HG02588 (cell line): ENCODE results near the gene MYOM3.

Source experiments
- ATAC-seq: cut with Tn5 transposase; IDR thresholded peaks from one replicate; pipeline ENCODE4 v1.9.1; 2021; ENCODE audit warnings: mild to moderate bottlenecking, moderate library complexity; ENCODE audit not compliant: unreplicated experiment

MYOM3 gene

DNA sequence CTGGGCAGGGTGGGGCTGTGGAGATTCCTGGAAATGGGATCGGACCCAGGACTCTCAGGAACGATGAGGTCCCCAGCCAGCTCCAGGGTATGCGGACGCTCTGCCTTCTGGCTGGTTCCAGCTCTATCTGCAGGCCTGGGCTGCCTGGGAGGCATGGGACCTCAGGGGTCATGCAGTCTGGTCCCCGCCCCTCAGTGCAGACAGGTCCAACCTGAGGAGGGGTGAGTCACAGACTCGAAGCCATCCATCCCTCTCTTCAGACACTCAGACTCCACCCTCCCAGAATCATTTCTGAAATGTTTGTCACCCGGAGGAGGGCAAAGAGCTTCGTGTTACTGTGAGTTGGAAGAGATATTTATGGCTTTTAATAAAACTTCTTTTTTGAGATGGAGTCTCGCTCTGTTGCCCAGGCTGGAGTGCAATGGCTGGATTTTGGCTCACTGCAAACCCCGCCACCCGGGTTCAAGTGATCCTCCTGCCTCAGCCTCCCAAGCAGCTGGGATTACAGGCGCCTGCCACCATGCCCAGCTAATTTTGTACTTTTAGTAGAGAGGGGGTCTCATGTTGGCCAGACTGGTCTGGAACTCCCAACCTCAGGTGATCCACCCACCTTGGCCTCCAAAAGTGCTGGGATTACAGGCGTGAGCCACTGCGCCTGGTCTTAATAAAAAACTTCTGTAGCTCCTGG lies 5.9 kb upstream of the MYOM3 start:
- ATAC-seq: no peak

DNA sequence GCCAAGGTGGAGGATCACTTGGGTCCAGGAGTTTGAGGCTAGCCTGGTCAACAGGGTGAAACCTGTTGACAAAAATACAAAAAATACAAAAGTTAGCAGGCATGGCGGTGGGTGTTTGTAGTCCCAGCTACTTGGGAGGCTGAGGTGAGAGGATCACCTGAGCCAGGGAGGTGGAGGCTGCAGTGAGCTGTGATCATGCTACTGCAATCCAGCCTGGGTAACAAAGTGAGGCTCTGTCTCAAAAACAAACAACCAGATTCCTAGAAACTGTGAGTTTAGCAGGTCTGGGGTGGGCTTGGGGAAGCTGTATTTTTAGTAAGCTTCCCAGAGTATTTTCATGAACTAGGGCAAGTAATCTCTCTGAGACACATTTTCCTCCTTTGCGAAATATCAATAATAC lies 5.2 kb upstream of the MYOM3 start:
- ATAC-seq: no peak

DNA sequence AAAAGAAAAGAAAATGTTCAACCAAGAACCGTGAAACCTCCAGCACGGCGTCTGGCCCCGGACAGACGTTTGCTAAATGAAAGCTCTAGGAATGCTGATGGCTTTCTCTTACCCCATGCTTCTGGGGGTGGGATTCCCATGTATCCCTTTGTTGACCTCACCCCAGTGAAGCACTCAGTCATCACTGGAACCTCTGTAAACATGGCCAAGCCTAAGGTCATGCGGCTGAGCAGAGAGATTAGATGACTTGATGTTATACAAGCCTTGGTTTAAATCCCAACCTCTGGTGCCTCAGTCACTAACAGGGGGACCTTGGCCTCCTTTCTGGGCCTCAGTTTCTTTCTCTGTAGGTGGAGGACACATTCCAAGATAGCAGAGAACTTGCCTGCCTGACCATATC lies 2.8 kb upstream of the MYOM3 start:
- ATAC-seq: no peak

GRCh38 chr1:24113641-24114033 lies 1.7 kb upstream of the MYOM3 start:
- ATAC-seq: no peak

DNA sequence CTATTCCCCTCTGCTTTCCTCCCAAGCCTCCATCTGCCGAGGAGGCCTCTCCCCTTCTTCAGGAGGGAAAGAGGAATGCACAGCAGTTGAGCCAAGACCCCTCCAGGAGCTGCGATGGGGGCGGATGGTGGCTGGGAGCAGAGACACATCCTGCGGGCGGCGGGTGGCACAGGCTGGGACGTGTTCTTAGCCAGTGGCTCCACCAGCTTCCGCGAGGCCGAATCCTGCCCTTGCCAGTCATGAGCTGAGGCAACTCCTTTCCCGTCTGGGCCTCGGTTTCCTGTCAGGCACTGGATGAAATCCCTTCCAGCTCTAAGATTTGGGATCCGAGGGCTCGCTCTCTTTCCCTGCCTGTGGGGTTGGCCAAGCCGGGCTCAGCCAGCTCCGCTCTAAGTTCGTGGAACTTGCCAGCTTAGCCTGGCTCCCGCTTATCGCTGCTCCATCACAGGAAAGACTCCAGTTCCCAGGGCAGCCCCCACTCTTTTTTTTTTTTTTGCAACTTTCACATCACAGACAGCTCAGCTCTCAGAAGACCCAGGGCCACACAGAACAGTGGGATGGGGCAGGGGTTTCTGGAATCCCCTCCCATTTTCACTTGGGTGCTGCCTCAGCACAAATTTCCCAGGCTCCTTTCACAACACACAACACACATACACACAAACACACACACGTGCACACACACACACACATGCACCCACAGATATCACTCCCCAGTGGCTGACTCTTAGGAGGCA lies 506 bp downstream of the MYOM3 start:
- ATAC-seq: no peak

DNA sequence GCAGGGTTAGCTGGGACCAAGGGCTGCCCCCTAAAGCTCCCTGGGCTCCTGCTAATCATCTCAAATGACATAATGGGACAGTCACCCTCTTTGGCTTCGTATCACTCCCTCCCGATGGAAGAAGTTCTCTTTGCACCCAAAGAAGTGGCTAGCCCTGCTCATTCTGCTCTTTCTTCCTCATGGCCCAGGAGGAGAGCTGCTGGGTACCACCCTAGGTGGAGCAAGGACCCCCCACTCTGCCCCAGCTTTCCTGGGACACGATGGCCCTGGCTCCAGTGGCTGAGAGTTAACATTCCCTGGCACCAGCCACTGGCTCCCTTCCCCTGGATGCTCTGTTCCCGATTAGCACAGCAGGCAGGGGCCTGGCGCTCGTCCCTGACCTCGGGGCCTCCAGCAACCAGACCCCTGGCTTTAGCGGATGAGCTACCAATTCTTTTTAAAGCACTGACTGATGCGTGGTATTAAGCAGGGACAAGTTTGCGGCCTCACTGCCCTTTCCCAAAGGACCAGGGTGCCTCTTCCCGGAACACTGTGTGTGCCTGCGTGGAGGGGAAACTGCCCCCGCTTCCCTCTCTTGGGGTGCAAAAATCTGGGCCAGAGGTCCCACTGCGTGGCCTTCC lies 1.2 kb downstream of the MYOM3 start:
- ATAC-seq: no peak

DNA sequence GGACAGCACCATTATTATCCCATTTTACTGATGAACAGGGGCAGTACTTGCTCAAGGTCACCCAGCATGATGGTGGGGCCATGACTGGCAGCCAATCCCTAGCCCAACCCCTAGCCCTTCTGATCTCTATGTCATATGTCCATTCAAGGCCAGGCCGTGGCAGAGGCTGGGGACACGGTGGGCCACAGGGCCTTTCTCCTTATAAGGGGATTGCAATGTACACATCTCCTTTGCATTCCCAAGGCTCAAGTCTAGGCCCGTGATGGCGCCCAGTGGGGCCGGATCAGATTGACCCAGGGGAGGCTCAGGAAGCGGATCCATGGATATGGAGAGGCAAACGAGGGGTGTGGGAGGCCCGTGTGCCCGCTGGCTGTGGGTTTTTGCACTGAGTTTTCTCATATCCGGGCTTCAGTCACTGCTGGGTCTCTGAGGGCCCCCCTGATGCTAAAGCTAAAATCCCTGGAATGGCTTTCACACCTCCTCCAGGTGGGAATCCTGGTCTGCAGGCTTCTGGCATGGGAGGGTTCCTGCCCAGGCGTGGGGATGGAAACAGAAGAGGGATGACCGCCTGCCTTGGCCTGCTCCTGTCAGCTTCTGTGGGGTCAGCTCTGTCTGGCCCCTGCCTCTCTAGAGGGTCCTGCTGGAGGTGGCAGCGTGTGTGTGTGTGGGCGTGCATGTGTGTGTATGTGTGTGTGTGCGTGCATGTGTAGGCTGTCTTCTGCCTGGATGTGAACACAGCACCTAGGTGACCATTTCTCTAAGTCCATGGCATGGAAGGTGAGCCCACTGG lies 2.1 kb downstream of the MYOM3 start:
- ATAC-seq: no peak

DNA sequence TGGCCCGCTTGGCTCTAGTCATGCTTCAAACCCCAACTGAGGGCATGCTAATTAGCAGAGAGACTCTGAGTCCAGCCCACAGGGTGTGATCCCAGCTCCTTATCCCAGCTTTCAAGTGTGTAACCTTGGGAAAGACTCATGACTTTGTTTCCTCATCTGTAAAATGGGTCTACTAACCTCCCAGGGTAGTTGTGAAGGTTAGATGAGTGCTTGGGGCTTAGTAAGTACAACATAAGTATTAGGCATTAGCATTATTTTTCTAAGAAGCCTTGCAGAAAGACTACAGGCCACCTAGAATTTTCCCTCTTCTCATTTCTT lies 2.8 kb downstream of the MYOM3 start:
- no peak for ATAC-seq

DNA sequence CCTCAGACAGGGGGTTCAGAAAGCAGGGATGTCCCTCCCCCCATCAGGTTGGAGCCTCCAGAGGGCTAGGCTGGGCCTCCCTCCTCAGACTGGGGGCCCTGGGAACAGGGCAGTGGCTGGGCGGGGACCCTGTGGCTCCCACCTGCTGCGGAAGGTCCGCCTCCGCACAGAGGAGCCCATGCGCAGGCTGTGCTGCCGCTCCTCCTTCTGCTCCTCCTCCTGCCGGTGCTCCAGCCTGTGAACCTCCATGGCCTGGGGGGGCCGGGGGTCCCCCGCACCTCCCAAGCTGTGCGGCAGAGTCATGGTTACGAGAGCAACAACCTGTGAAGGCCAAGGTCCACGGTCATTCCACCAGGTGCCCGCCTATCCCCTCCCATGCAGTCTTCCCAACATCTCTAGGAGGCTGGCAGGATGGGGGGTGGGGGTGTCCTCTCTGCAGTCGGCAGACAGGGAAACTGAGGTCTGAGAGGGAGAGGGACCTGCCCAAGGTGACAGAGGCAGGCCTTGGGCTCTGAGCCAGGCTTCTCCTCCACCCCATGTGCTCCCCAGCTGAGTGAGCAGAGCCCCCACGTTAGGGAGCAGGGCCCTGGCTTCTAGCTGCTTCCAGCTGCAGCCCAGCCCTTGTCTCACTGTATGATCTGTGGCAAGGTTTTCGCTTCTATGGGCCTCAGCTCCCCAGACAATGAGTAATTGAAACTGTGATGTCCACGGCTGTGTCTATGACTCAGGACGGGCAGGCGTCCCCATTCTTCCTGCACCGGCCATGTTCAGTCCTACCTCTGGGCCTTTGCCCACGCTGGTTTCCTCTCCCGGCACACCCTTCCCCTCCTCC lies 3.4 kb downstream of the MYOM3 start:
- ATAC-seq: no peak

GRCh38 chr1:24107462-24108138 lies 4.3 kb downstream of the MYOM3 start:
- no peak for ATAC-seq

DNA sequence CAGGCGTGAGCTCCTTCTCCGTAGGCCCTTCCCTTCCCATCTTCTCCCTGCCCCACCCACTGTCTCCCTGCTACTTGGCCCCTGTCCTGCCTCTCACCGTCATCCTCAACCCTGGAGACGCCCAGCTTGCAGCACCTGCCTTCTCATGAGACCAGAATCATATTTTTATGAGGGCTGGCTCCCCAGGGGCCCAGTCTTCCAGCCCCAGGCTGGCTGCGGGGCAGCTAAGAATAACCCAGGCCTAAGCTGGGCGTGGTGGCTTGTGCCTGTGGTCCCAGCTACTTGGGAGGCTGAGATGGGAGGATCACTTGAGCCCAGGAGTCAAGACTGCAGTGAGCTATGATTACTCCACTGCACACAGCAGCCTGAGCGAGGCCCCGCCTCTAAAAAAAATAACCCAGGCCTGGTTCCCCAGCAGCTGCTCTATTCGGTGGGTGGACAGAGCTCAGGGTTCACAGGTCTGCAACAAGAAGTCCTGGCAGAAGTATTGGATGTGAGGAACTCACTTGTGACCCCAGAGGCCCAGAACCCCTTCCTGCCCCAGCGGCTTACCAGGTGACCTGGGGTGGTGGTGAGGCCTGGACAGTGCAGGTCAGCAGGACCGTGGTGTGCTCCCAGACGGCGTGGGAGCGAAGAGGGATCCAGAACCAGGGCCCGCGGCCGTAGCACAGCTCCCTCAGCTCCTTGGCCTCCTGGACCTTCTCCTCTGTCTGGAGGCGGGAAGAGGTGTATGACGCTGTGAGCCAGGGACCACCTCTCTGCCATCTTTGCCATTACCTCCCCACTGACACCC lies 6.4 kb downstream of the MYOM3 start:
- no peak for ATAC-seq

DNA sequence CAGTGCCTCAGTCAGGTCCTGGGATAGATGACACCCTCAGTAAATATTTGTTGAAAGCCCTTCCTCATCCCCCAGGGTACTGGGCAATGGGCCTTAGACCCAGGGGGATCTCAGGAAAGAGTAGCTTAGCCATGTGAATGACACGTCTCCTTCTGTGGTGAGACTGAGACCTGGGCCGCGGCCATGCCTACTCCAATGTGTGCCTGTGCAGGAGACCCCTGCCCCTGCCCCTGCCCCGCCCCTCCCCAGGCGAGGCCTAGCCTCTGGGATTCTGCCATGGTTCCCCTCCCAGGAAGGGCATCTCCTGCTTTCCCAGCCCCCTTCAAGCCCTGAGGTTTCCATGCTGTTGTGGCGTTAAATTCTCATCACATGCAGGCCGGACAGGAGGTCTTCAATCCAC lies 7.1 kb downstream of the MYOM3 start:
- no peak for ATAC-seq

DNA sequence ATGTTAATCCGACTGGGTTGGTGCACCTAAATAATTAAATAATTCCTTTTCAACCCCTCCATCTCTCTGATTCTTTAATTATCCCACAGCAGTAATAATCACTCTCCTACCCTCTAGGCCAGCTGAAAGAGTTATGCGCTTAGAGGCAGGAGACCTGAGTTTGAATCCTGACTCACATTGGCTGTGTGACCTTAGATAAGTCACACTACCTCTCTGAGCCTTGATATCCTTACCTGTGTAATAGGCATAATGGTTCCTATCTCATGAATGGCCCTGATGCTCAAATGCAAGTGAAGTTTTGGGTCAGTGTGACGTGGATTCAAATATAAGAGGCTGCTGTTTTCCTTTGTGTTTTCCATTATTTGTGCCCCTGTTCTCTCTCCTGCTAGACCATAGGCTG lies 8.1 kb downstream of the MYOM3 start:
- ATAC-seq: no peak

DNA sequence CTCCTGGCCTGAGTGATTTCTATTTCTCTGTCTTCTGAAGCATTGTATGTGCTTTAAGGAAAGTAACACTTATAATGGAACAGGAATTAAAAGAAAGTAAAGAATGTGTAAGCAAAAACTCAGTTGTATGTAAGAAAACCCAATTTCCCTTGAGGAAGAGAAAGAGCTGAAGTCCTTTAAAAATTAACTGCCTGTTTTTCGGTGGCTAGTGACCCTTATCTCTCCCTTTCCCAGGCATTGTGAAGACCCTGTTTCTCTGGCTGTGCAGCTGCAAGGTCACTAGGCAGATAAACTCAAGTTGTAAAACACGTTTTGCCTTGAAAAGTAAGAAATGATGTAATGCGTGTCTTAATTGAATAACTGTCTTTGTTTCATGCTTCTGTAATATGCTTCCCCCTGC lies 8.5 kb downstream of the MYOM3 start:
- ATAC-seq: no peak

- no peak for ATAC-seq
Observed at GRCh38 chr1:24102961-24103360, 9.0 kb downstream of the MYOM3 start.

DNA sequence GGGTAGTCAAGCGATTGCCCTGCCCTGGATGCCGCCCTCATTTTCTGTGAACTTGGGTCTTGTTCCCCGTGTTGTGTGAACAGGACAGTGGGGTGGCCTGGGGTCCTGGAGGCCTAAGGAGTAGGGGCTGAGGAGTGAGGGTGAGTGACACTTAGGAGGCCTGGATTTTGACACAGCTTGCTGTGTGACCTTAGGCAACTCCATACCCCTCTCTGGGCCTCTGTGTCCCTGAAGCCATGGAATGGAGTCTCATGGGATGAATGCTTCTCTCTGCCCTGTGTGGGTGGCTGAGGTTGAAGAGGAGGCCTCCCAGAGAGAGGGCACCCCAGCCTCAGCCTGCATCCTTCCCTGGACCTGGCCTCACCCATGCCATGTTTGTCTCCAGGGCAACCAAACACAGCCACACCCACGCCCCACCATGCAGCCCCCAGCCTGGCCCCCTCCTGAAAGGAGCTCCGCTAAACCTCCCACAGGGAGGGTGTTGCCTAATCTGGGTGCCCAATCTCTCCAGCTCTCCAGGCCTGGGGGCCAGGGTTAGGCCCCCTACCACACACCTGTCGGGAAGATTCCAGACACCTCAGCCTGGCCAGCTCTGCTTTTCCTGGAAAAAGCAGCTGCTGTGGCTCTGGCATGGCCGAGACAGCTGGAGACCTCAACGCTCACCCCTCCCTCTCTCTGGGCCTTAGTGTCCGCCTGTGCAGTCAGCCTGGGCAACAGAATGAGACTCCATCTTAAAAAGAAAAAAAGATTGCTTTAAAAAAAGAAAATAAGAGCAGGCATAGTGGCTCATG lies 9.9 kb downstream of the MYOM3 start:
- ATAC-seq: no peak

DNA sequence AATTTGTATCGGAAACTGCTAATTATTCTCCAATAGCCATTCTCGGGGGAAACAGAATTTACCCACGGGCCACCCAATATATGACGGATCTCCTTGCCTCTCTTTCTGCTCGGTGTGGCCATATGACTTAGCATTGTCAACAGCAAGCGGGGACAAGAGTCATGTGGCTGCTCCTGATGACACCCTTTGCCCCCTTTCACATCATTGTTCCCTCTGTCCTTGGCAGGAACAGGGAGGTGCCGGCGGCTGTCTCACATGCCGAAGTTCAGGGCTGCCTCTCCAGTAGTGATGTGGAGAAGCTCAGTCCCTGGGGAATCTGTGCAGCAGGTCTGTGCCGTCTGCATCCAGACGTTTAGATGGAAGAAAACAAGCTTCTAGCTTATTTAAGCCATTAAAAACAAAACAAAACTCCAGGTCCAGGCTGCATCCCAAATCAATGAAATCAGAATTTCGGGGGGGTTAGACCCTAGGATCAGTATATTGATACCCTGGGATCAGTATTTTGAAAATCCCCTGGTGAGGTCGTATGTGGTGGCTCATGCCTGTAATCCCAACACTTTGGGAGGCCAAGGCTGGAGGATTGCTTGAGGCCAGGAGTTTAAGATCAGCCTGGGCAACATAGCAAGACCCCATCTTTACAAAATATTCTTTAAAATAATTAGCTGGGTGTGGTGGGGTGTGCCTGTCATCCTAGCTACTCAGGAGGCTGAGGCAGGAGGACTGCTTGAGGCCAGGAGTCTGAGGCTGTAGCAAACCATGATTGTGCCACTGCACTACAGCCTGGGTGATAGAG lies 10.8 kb downstream of the MYOM3 start:
- ATAC-seq: no peak
